Measurements from ENCODE around the gene IFNGR2. TPM values are rescaled to one million over a fixed set of nuclear protein-coding genes. Genes with fewer than 3 reads are reported as not detected.

The IFNGR2 gene
- total RNA-seq, 1 experiment from 2014 or later, result 47.9 TPM

DNA sequence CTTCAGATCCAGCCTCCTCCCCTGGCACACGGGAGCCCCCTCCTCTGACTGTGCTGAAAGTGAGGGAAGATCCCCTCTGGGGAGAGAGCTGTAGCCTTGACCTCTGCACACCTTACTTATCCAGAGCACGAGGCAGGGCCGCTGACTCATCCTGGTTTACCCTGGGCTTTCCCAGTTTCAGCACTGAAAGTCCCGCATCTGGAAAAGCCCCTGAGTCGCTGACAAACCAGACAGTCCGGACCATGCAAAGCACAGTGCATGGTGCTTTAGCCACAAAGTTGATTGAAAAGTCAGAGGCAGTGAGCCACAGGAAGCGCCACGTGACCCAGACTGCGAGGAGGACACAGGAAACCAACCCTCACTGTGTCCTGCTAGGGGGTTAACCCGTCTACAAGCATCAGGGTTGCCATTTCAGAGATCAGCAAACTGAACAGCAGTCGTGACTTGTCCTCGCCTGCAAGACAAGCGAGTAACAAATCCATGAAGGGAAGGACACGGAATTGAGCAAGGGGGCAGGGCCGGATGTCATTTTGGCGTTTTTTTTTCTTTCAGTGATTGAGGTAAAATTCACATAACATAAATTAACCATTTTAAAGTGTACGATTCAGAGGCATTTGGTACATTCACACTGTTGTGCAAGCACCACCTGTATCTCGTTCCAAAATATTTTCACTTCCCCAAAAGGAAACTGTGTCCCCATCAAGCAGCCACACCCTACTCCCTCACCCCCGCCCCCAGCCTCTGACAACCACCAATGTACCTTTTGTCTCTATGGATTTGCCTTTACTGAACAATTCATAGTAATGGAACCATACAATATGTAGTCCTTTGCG, 19.9 kb upstream of the IFNGR2 start:
- intact Hi-C loops (cut with micrococcal nuclease; ENCODE audit: unreplicated experiment) (no loop called here), in situ Hi-C loops (cut with HindIII; ENCODE audit: low pct_unique_long_range_greater_than_20kb, low sequenced_read_pairs) (no loop called here)
- H3K9me3 ChIP-seq (ENCODE audit: control insufficient read depth, insufficient read depth, low read depth, low read length), result no peaks in the 10 kb centered on the region
- CTCF ChIA-PET, result interaction anchor here (0.6 kb wide), 1 partner anchor 22 kb away, joined by 3 read pairs; no protein-coding TSS in a partner anchor
- ATAC-seq (peak; percentile 81), DNase-seq (ENCODE audit: low read depth, low spot score) (no peak)
- BruUV-seq (replicated peaks), result no TSS peak
- POLR2A ChIA-PET, result no interaction called here
- H3K27me3 ChIP-seq (ENCODE audit: control insufficient read depth, insufficient read depth, low read length), result no peaks in the 10 kb centered on the region
- H3K36me3 ChIP-seq (ENCODE audit: control insufficient read depth, insufficient read depth, low read length), result no peaks in the 10 kb centered on the region
- peak overlapping the region in 1 of 2 experiments; percentile 10; a peak in 2 of 4 replicates for H3K4me3 ChIP-seq (ENCODE audit: low read depth in 2 of 2, low read length in 2 of 2)
- TF ChIP-seq SIN3A (IDR thresholded peaks at IDR 0.05; ENCODE audit: borderline replicate concordance, insufficient read depth, low read depth, low read length) (no peak), REST (IDR thresholded peaks at IDR 0.05; ENCODE audit: insufficient read depth in 1 of 2, low read depth in 2 of 2, low read length in 1 of 2) (no peak), POLR2AphosphoS5 (IDR thresholded peaks at IDR 0.05; ENCODE audit: low read depth, low read length) (no peak), TCF7L2 (IDR thresholded peaks at IDR 0.05; ENCODE audit: low read depth, low read length) (no peak)
- TF ChIP-seq, protein P1, sequence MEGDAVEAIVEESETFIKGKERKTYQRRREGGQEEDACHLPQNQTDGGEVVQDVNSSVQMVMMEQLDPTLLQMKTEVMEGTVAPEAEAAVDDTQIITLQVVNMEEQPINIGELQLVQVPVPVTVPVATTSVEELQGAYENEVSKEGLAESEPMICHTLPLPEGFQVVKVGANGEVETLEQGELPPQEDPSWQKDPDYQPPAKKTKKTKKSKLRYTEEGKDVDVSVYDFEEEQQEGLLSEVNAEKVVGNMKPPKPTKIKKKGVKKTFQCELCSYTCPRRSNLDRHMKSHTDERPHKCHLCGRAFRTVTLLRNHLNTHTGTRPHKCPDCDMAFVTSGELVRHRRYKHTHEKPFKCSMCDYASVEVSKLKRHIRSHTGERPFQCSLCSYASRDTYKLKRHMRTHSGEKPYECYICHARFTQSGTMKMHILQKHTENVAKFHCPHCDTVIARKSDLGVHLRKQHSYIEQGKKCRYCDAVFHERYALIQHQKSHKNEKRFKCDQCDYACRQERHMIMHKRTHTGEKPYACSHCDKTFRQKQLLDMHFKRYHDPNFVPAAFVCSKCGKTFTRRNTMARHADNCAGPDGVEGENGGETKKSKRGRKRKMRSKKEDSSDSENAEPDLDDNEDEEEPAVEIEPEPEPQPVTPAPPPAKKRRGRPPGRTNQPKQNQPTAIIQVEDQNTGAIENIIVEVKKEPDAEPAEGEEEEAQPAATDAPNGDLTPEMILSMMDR (IDR thresholded peaks at IDR 0.05), result no peak
- peaks cover 26% of the 10 kb centered on the region for H3K4me1 ChIP-seq (ENCODE audit: control insufficient read depth, insufficient read depth, low read length)
- peak overlapping the region; percentile 72 for H3K27ac ChIP-seq (ENCODE audit: low read length)

GRCh38 chr21:33384841-33385331, 18.3 kb upstream of the IFNGR2 start:
- no peak overlapping the region; the same call in 1 of the 2 replicates for H3K27ac ChIP-seq (ENCODE audit: low read length)
- no TSS peak for BruUV-seq (replicated peaks)
- ChIA-PET CTCF (no interaction called here), POLR2A (no interaction called here)
- no peak for DNase-seq (ENCODE audit: low read depth, low spot score)
- H3K27me3 ChIP-seq (ENCODE audit: control insufficient read depth, insufficient read depth, low read length), result no peaks in the 10 kb centered on the region
- in situ Hi-C loops (cut with HindIII; ENCODE audit: low pct_unique_long_range_greater_than_20kb, low sequenced_read_pairs), result no loop called here
- no peaks in the 10 kb centered on the region for H3K9me3 ChIP-seq (ENCODE audit: control insufficient read depth, insufficient read depth, low read depth, low read length)
- peaks cover 24% of the 10 kb centered on the region for H3K4me1 ChIP-seq (ENCODE audit: control insufficient read depth, insufficient read depth, low read length)
- intact Hi-C loops (cut with micrococcal nuclease; ENCODE audit: unreplicated experiment), result no loop called here
- H3K36me3 ChIP-seq (ENCODE audit: control insufficient read depth, insufficient read depth, low read length), result no peaks in the 10 kb centered on the region
- no peak for ATAC-seq
- no peak for TF ChIP-seq POLR2AphosphoS5 (IDR thresholded peaks at IDR 0.05; ENCODE audit: low read depth, low read length)
- H3K4me3 ChIP-seq (ENCODE audit: low read depth in 2 of 2, low read length in 2 of 2), result no peak overlapping the region

GRCh38 chr21:33386222-33386784, 16.9 kb upstream of the IFNGR2 start:
- no peak for ATAC-seq
- CTCF ChIA-PET, result no interaction called here

More at GRCh38 chr21:33386222-33386784, 16.9 kb upstream of the IFNGR2 start:
- H3K27me3 ChIP-seq (ENCODE audit: control insufficient read depth, insufficient read depth, low read length), result no peaks in the 10 kb centered on the region
- no TSS peak for BruUV-seq (replicated peaks)
- DNase-seq (ENCODE audit: low read depth, low spot score), result no peak
- POLR2A ChIA-PET, result no interaction called here
- TF ChIP-seq POLR2AphosphoS5 (IDR thresholded peaks at IDR 0.05; ENCODE audit: low read depth, low read length), result no peak
- TF ChIP-seq SIN3A (IDR thresholded peaks at IDR 0.05; ENCODE audit: borderline replicate concordance, insufficient read depth, low read depth, low read length), result no peak
- TF ChIP-seq, protein P1 (IDR thresholded peaks at IDR 0.05), result no peak
- TF ChIP-seq TCF7L2 (IDR thresholded peaks at IDR 0.05; ENCODE audit: low read depth, low read length), result no peak
- no peak for TF ChIP-seq REST (IDR thresholded peaks at IDR 0.05; ENCODE audit: insufficient read depth in 1 of 2, low read depth in 2 of 2, low read length in 1 of 2)
- in situ Hi-C loops (cut with HindIII; ENCODE audit: low pct_unique_long_range_greater_than_20kb, low sequenced_read_pairs), result no loop called here
- H3K9me3 ChIP-seq (ENCODE audit: control insufficient read depth, insufficient read depth, low read depth, low read length), result no peaks in the 10 kb centered on the region
- no peak overlapping the region for H3K4me3 ChIP-seq (ENCODE audit: low read depth in 2 of 2, low read length in 2 of 2)
- intact Hi-C loops (cut with micrococcal nuclease; ENCODE audit: unreplicated experiment), result no loop called here
- peaks cover 18% of the 10 kb centered on the region for H3K4me1 ChIP-seq (ENCODE audit: control insufficient read depth, insufficient read depth, low read length)
- H3K36me3 ChIP-seq (ENCODE audit: control insufficient read depth, insufficient read depth, low read length), result no peaks in the 10 kb centered on the region
- H3K27ac ChIP-seq (ENCODE audit: low read length), result no peak overlapping the region
